Measurements from ENCODE around the gene C9orf153.

The C9orf153 gene

DNA sequence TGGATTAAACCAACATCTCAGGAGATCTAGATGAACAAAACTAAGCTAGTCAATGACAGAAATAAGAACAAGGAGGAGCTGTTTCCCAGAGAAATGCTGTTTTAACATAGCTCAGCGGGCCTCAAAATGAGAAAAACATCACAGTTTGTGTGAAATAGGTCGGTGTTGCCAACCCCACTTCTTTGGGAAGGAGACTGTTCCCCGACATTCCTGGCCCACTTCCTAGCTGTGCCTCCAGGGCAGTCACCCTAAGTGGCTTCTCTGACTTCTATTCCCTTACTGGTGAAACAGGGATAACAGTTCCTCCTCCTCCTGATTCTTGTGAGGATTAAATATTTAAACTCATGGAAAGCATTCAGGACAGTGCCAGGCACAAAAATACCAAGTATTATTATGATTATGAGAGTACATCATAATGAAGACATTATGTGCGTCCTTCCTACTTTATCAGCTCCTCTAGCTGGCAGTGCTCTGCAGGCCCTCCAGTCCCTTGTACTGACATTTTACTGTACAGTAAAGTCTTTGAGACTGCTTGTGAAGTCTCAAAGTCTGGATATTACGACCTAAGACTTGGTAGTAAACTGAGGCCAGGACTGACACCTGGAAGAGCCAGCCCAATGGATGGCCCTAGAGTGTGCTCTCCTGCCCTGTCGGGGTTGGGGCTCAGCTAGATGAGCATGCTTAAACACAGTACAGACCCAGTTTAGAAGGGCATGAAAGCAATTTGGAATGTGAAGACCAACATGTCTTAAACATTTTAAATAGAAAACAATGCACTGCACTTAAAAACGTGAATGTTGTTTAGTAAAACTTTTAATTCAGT is 15.6 kb upstream of the C9orf153 start:
- no peak overlapping the region for H3K27ac ChIP-seq
- ChIA-PET POLR2A (ENCODE audit: low non-redundant PET) (no interaction called here), CTCF (interaction anchor here (0.7 kb wide), 1 partner anchor 455 kb away, joined by 3 read pairs; no protein-coding TSS in a partner anchor)
- TF ChIP-seq CTCF (conservative IDR thresholded peaks at IDR 0.05; ENCODE audit: low read depth) = no peak
- no peak for DNase-seq (ENCODE audit: low spot score)

- TF ChIP-seq CTCF (conservative IDR thresholded peaks at IDR 0.05; ENCODE audit: low read depth) = no peak
- DNase-seq (ENCODE audit: low spot score) = no peak
- ChIA-PET POLR2A (ENCODE audit: low non-redundant PET) (no interaction called here), CTCF (no interaction called here)
- H3K27ac ChIP-seq = no peak overlapping the region
Measured at GRCh38 chr9:86272221-86272620, 12.8 kb upstream of the C9orf153 start.

DNA sequence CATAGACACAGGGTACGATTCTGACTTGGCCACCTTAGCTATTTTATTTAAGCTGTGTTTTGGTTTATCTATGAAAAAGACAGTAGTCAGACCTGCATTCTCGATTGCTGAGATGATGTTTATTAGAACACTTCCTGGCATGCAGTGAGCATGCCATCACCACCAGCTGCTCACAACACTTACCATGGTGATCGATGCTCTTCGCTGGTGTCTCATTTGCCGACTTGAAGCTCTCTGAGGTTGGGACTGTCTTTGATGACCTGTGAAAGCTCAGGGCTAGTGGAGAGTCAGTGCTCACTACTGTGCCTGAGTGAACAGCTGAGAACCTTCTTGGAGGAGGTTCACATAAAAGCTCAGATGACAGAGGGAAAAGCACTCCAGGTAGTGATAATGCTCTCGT is 4.4 kb upstream of the C9orf153 start:
- ChIA-PET POLR2A (ENCODE audit: low non-redundant PET) (no interaction called here), CTCF (interaction anchor here (0.6 kb wide), 1 partner anchor 165 kb away, joined by 3 read pairs; no protein-coding TSS in a partner anchor)
- no peak overlapping the region for H3K27ac ChIP-seq
- DNase-seq (ENCODE audit: low spot score) = no peak
- TF ChIP-seq CTCF (conservative IDR thresholded peaks at IDR 0.05; ENCODE audit: low read depth) = no peak

DNA sequence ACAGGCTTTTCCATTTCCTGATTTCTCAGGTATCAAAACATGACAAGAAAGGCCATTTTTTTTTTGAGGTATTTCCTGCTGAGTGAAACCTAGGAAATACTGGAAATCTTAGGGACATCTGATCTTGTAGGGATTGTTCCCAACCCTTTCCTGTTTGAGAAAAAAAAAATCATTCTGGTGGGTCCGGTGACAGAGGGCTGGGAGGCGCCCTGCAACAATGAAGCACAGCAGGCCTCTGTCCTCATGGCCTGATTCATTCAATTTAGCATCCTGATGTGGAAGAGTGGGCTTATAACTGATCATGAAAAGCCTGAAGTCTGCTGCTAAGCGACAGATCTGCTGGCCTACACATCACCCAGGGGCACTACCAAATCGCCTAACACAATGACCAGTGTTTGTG is 3.0 kb upstream of the C9orf153 start:
- H3K27ac ChIP-seq = no peak overlapping the region
- ChIA-PET CTCF (no interaction called here), POLR2A (ENCODE audit: low non-redundant PET) (no interaction called here)
- no peak for DNase-seq (ENCODE audit: low spot score)
- TF ChIP-seq CTCF (conservative IDR thresholded peaks at IDR 0.05; ENCODE audit: low read depth) = no peak

DNA sequence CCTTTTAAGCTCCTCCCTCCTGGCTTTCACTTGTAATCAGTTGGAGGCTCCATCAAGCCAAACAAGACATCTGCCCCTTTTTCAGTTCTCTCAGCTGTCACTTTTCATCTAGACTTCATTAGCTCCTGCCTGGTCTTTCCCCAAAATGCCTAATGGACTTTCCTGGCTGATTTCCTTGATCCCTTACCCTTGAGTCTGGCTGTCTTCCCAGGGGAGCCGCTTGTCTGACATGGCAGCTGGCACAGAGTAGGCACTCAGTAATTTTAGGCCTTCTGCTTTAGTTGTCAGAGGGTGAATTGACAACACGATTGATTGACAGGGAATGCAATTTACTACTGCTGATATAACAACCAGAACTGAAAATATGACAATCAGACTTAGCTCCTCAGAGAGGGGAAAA is 2.1 kb downstream of the C9orf153 start:
- no peak for DNase-seq (ENCODE audit: low spot score)
- no peak for TF ChIP-seq CTCF (conservative IDR thresholded peaks at IDR 0.05; ENCODE audit: low read depth)
- no peak overlapping the region for H3K27ac ChIP-seq
- ChIA-PET CTCF (interaction anchor here (1.0 kb wide), 1 partner anchor 17 kb away, joined by 4 read pairs; no protein-coding TSS in a partner anchor), POLR2A (ENCODE audit: low non-redundant PET) (no interaction called here)

GRCh38 chr9:86256653-86257052 is 2.8 kb downstream of the C9orf153 start:
- ChIA-PET CTCF (no interaction called here), POLR2A (ENCODE audit: low non-redundant PET) (no interaction called here)
- no peak overlapping the region for H3K27ac ChIP-seq
- TF ChIP-seq CTCF (conservative IDR thresholded peaks at IDR 0.05; ENCODE audit: low read depth) = no peak
- DNase-seq (ENCODE audit: low spot score) = no peak
